Ecto neural progenitor cell (in vitro differentiated cells): Measurements from ENCODE around the gene DMPK.

Source experiments
- DNase-seq: peaks from one replicate; pipeline ENCODE4 v3.0.0-alpha.2; 2018; ENCODE audit warnings: low spot score

The DMPK gene

DNA sequence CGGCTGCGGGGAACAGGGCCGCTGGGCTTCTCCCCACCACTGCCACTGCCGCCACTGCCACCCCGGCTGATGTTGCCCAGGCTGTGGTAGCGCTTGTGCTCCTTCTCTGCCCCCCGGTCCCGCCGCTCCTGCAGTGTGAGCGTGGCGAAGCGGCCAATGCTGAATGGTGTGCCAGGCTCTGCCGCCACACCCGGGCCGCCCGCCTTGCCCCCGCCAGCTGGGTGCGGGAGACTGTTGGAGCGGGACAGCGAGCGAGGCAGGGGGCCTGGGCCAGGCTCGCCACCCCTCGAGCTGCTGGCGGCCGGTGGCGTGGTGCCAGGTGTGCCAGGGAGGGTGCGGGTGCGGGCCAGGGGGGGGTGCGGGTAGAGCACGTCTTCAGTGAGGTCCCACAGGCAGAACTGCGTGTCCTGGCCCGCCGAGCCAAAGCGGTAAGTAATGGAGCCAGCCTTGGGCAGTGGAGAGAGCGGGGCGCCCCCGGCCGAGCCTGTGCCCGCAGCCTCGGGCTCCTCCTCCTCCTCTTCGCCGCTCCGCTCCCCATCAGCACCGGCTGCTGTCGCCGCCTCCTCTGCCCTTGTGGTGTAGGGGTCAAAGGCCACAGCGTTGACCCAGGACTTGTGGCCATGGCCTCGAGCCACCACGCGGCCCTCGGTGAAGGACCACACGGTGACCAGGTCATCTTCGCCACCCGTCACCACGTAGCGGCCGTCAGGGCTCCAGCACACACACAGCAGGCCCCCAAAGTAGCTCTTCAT, 3.7 kb upstream of the DMPK start:
- DNase-seq, result no peak

GRCh38 chr19:45785097-45785496, 2.8 kb upstream of the DMPK start:
- no peak for DNase-seq

GRCh38 chr19:45784096-45784495, 1.8 kb upstream of the DMPK start:
- DNase-seq, result no peak

DNA sequence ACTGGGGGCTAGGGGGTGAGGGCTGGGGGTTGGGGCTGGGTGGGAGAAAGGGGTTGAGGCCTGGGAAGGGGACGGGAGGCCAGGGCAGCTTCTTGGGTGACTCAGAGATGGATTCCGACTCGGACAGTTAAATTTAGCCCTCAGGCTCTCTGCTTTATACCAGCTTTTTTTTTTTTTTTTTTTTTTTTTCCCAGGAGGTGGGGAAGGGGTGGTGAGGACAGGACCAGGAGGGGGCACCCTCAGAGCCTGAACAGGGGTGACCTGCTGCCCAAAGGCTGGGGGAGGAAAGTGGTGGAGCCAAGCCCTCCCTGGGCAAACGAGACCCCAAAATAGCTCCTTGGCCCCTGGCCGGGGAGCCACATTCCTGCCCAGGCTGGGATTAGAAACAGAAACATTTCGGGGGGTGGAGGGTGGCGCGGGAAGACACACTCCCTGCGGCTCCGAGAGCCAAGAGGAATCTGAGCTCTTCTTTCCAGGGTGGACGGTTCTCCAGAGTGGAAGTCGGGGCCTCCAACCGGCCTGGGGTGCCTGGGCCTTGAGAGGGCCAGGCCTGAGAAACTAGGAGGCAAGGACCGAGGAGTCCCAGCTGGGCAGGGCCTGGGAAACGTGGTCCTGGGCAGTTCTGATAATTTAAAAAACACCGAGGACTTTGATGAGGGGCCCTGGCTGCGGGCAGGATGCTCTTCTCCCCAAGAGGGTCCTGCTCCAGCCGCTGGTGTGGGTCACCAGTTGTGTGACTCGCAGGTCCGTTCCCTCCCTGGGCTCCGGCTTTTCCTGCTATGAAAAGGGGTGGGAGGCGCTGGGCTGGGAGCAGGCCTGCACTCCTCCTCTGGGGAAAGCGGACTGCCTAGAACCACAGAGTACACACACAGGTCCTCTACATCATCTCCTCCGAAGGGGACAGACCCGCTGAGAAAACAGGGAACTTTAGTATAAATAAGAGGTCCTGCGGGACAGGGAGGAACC, 813 bp upstream of the DMPK start:
- peak; percentile 51 for DNase-seq

GRCh38 chr19:45781214-45782161, 802 bp downstream of the DMPK start:
- no peak for DNase-seq

DNA sequence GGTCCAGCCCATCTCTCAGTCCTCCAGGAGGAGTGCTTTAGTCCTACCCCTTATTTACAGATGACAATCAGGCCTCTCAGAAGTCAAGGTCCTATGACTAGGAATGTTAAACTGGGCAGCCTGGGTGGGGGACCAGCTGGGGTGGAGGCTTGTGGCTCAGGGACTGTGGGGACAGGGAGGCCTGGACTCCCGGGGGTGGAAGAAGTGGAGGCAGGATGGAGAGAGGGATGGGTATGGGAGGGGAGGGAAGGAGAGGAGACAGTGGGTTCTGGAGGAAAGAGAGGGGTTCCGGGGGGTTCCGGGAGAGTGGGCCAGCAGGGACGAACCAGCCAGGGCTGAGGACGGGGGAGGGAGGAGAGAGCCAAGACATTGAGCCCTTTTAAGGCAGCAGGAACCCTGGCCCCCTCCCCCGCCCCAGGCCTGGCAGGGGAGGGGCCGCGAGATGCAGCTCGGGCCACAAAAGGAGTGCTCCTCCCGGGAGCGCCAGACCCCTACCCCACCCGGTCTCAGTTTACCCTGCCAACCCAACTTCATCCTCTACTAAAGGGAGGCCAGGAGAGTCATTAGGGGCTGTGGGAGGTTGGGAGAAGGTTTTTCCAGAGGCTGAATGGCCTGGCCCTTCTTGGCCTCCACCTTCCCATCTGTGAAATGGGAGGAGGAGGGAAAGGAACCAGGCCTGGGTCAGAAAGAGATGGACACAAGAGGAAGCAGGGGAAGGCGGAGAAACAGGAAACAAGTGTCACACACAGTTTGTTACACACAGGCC, 1.7 kb downstream of the DMPK start:
- no peak for DNase-seq

- DNase-seq, result no peak
Observed at GRCh38 chr19:45780146-45780447, 2.2 kb downstream of the DMPK start.

GRCh38 chr19:45779231-45780145, 2.8 kb downstream of the DMPK start:
- peak; percentile 97 for DNase-seq

GRCh38 chr19:45778010-45778661, 4.2 kb downstream of the DMPK start:
- DNase-seq, result no peak

DNA sequence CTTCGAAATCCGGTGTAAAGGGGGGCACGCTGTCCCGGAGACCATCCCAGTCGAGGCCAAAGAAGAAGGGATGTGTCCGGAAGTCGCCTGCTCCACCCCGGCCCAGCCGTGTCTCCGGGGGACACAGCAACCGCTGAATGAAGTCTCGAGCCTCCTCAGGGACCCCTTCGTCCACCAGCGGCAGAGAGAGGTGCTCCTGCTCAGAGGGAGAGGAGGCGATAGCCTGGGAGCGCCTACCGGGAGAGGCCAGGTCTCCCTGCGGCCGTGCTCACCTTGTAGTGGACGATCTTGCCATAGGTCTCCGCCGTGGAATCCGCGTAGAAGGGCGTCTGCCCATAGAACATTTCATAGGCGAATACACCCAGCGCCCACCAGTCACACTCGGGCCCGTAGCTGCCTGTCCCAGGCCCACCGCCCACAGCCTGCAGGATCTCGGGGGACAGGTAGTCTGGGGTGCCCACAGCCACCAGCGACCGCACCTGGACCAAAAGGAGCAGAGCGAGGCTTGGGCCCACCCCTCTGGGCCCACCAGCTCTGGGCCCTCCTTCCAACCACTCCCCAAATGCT, 4.8 kb downstream of the DMPK start:
- no peak for DNase-seq

GRCh38 chr19:45774765-45775164, 7.5 kb downstream of the DMPK start:
- no peak for DNase-seq

DNA sequence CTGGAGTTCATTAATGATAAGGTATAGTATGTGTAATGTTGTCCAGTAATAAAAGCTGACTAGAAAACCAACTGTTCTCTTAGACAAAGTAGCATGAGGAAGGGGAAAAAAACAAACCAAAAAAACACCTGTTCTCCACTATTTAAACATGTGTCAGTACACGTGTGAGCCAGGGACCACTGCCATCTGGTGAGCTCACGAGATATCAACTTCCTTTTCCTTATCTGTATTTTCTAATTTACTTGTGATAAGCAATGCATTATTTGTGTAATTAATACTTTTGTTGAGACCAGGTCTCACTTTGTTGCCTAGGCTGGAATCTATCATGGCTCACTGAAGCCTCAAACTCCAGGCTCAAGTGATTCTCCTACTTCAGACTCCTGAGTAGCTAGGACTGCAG, 8.9 kb downstream of the DMPK start:
- no peak for DNase-seq

DNA sequence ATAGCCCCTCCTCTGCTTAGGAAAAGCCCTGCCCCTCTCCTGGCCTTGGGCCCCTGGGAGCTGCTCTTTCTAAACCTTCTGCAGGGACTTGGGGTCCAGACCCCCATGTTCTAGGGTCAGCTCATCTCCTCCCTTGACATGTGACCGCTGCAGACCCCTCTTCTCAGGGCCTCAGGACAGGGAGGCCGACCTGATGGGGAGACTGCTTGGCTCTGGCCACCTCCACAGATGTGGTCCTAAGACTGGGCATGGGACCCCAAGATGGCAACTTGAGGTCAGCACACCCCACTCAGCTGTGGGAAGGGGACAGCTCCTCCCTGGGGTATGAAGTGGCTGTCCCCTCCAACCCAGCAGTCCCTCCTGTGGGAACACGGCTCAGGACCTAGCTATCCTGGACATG, 9.4 kb downstream of the DMPK start:
- no peak for DNase-seq

DNA sequence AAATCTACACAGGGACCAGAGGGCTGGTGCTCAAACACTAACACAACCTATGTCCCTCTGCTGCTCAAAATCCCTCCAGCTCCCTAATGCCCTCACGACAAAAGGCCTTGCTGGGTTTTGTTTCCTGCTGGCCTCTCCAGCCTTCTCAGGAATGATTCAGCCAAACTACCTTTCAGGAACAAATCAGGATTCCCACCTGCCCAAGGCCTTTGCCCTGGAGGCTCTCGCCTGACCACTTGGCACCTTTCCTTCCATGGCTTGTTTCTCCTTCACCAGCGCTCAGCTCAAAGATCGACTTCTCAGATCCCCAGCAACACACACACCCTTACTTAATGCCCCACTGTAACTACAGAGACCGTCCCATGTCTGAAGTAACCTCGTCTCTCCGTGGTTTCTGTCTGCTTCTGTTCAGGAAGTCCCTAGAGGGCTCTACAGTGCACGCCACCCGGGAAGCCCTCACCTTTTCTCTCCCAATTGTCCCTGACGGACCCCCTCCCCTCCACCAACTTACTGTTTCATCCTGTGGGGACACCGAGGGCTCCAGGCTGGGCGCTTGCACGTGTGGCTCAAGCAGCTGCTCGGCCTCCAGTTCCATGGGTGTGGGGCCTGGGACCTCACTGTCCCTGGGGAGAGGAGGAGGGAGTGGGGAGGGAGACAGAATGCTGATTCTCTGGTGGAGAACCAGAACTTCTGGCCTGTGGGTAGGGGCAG, 10.0 kb downstream of the DMPK start:
- DNase-seq, result no peak

GRCh38 chr19:45771311-45771933, 10.9 kb downstream of the DMPK start:
- no peak for DNase-seq

DNA sequence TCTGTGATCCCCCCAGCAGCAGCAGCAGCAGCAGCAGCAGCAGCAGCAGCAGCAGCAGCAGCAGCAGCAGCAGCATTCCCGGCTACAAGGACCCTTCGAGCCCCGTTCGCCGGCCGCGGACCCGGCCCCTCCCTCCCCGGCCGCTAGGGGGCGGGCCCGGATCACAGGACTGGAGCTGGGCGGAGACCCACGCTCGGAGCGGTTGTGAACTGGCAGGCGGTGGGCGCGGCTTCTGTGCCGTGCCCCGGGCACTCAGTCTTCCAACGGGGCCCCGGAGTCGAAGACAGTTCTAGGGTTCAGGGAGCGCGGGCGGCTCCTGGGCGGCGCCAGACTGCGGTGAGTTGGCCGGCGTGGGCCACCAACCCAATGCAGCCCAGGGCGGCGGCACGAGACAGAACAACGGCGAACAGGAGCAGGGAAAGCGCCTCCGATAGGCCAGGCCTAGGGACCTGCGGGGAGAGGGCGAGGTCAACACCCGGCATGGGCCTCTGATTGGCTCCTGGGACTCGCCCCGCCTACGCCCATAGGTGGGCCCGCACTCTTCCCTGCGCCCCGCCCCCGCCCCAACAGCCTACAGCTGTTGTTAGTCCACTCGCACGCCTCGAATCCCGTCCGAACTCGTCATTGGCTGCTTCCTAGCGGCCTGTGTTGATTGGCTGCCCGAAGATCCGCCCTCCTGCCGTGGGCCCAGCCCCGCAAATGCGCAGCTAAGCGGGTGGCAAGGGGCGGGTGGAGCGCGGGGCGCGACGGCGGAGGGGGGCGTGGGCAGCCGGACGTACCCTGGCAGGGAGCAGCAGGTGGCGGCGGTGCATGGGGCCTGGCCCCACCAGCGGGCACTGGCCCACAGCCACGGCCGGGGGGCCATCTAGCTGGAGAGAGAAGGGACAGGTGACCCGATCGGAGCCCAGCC, 11.8 kb downstream of the DMPK start:
- peak; percentile 98 for DNase-seq

DNA sequence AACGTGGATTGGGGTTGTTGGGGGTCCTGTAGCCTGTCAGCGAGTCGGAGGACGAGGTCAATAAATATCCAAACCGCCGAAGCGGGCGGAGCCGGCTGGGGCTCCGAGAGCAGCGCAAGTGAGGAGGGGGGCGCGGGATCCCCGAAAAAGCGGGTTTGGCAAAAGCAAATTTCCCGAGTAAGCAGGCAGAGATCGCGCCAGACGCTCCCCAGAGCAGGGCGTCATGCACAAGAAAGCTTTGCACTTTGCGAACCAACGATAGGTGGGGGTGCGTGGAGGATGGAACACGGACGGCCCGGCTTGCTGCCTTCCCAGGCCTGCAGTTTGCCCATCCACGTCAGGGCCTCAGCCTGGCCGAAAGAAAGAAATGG, 12.5 kb downstream of the DMPK start:
- DNase-seq, result no peak
